Mucosa of rectum (tissue), 2 donors: ENCODE results near the gene KIF21A.
"Not testable (repeated sequence)": the region's sequence is repeated elsewhere in the genome, so short reads cannot be mapped to it uniquely, and the experiment has no call there.

Experiments
- H3K27ac ChIP-seq, 2 donors: one replicate each; pipeline ENCODE4 v1.7.0; 2013; ENCODE audit warnings: inconsistent platforms in 2 of 2, low read depth in 2 of 2, low read length in 2 of 2
- H3K27me3 ChIP-seq, 2 donors: one replicate each; pipeline ENCODE4 v1.7.0; 2013; ENCODE audit warnings: low read length in 2 of 2; ENCODE audit not compliant: control insufficient read depth in 2 of 2, insufficient read depth in 2 of 2
- H3K36me3 ChIP-seq, 2 donors: one replicate each; pipeline ENCODE4 v1.7.0; 2013; ENCODE audit warnings: low read length in 2 of 2; ENCODE audit not compliant: control insufficient read depth in 2 of 2, insufficient read depth in 2 of 2
- H3K4me1 ChIP-seq, 2 donors: one replicate each; pipeline ENCODE4 v1.7.0; 2013; ENCODE audit warnings: low read length in 2 of 2, mild to moderate bottlenecking in 1 of 2; ENCODE audit not compliant: control insufficient read depth in 2 of 2, insufficient read depth in 2 of 2
- H3K4me3 ChIP-seq, 2 donors: one replicate each; pipeline ENCODE4 v1.7.0; 2013; ENCODE audit warnings: low read length in 2 of 2
- H3K9ac ChIP-seq, 2 donors: one replicate each; pipeline ENCODE4 v1.7.0; 2013; ENCODE audit warnings: low read length in 2 of 2, low read depth in 1 of 2, mild to moderate bottlenecking in 1 of 2
- H3K9me3 ChIP-seq, 2 donors: one replicate each; pipeline ENCODE4 v1.7.0; 2013; ENCODE audit warnings: low read length in 2 of 2; ENCODE audit not compliant: control insufficient read depth in 2 of 2
- donor health status: healthy.
- donor health status: Normal muscosa, but diverticular disease.

The KIF21A gene

GRCh38 chr12:39295593-39295992 is 147.3 kb downstream of the KIF21A start:
- H3K9me3 ChIP-seq, H3K27me3 ChIP-seq, H3K4me1 ChIP-seq, H3K4me3 ChIP-seq, H3K27ac ChIP-seq, H3K36me3 ChIP-seq, H3K9ac ChIP-seq: not testable (repeated sequence)

- no peaks in the 10 kb centered on the region for H3K4me1 ChIP-seq
- H3K27me3 ChIP-seq = no peaks in the 10 kb centered on the region
- no peaks in the 10 kb centered on the region for H3K9me3 ChIP-seq
- no peak overlapping the region for H3K4me3 ChIP-seq
- no peak overlapping the region for H3K9ac ChIP-seq
- H3K27ac ChIP-seq = no peak overlapping the region
- no peaks in the 10 kb centered on the region for H3K36me3 ChIP-seq
Measured at GRCh38 chr12:39294715-39295114, 148.2 kb downstream of the KIF21A start.

- no peaks in the 10 kb centered on the region for H3K27me3 ChIP-seq
- H3K27ac ChIP-seq = no peak overlapping the region
- no peaks in the 10 kb centered on the region for H3K4me1 ChIP-seq
- no peak overlapping the region for H3K9ac ChIP-seq
- H3K9me3 ChIP-seq = no peaks in the 10 kb centered on the region
- H3K36me3 ChIP-seq = no peaks in the 10 kb centered on the region
- H3K4me3 ChIP-seq = no peak overlapping the region
Measured at GRCh38 chr12:39292125-39292630, 150.7 kb downstream of the KIF21A start.

- no peak overlapping the region for H3K9ac ChIP-seq
- no peaks in the 10 kb centered on the region for H3K9me3 ChIP-seq
- H3K36me3 ChIP-seq = no peaks in the 10 kb centered on the region
- H3K27me3 ChIP-seq = no peaks in the 10 kb centered on the region
- no peaks in the 10 kb centered on the region for H3K4me1 ChIP-seq
- H3K27ac ChIP-seq = no peak overlapping the region
- H3K4me3 ChIP-seq = no peak overlapping the region
Measured at GRCh38 chr12:39287817-39288216, 155.1 kb downstream of the KIF21A start.

GRCh38 chr12:39287409-39287808 is 155.5 kb downstream of the KIF21A start:
- no peaks in the 10 kb centered on the region for H3K4me1 ChIP-seq
- H3K9ac ChIP-seq = no peak overlapping the region
- no peaks in the 10 kb centered on the region for H3K36me3 ChIP-seq
- no peak overlapping the region for H3K27ac ChIP-seq
- H3K4me3 ChIP-seq = no peak overlapping the region
- no peaks in the 10 kb centered on the region for H3K9me3 ChIP-seq
- no peaks in the 10 kb centered on the region for H3K27me3 ChIP-seq

DNA sequence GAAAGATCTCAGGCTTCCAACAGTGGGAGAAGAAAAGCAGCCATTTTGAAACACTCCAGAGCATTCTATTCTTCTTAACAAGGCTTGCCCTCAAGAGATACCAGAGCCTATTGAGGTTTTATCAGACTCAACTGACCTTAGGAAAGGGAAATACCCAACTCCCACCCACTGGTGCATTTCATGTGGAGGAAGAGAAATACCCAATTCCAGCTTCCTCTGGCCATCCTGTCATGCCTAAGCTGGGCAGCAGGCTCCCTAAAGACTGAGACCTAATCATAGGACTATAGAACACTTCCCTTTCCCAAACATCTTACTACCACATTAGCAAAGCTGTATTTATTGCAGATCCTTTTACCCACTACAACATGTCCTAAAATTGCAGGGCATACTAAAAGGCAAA is 164.5 kb downstream of the KIF21A start:
- H3K27ac ChIP-seq = no peak overlapping the region
- no peaks in the 10 kb centered on the region for H3K27me3 ChIP-seq
- H3K9ac ChIP-seq = no peak overlapping the region
- H3K9me3 ChIP-seq = no peaks in the 10 kb centered on the region
- no peak overlapping the region for H3K4me3 ChIP-seq
- H3K4me1 ChIP-seq = no peaks in the 10 kb centered on the region
- no peaks in the 10 kb centered on the region for H3K36me3 ChIP-seq

DNA sequence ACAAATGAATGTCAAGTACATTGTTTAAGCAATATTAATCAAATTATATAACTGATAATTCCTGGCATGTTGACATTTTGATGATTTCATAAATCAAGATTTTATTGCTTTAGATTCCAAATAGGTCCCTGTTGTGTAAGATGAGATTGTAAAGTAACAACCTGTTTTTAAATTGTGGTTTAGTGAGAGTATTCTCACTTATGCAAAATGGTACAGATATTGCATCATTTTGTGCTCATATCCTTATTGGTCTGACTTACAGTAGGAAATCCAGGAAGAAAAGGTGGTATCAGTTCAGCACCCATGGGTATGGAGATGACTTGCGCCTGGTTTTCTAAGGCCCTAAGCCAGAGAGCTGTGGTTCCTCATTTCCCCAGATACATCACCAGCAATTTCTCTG is 165.5 kb downstream of the KIF21A start:
- H3K9me3 ChIP-seq = no peaks in the 10 kb centered on the region
- no peaks in the 10 kb centered on the region for H3K36me3 ChIP-seq
- H3K4me1 ChIP-seq = no peaks in the 10 kb centered on the region
- no peak overlapping the region for H3K9ac ChIP-seq
- H3K27me3 ChIP-seq = no peaks in the 10 kb centered on the region
- H3K27ac ChIP-seq = no peak overlapping the region
- no peak overlapping the region for H3K4me3 ChIP-seq

- Histone ChIP-seq H3K4me1 (no peaks in the 10 kb centered on the region), H3K36me3 (no peaks in the 10 kb centered on the region), H3K9ac (no peak overlapping the region), H3K27ac (no peak overlapping the region), H3K4me3 (no peak overlapping the region), H3K9me3 (no peaks in the 10 kb centered on the region), H3K27me3 (no peaks in the 10 kb centered on the region)
Measured at GRCh38 chr12:39275846-39276245, 167.1 kb downstream of the KIF21A start.

DNA sequence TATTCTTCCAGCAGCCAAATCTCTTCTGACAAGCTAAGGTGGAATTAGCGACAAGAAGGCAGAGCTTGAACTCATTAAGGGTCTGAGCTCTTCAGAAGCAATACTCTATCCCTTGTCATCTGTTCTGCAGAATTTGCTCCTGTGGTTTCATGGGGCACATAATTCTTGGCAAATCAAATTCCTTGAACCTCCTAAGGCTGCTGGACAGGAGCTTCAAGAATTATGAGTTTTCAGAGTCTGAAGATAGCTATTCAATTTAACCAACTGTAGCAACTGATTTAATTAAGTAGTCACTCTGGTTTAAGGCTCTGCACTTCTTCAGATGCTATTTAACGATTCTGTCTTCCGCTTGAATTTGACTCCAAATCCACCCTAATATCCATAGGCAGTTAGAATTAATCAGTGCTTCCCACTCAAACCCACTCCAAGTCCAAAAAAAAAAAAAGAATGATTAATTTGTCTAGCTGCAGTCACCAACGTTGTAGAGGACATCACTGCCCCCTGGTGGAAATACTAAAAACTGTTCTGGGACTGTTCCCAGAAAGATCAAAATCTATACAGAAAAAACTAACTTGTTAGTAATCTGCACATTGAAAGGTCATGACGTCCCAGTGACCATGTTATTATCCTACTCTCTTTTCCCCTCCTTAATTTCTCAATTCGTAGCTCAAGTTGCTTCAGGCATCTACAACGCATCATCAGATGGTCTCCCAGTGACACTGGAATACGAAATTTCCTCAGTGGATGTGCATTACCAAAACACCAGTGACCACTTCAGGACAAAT is 169.9 kb downstream of the KIF21A start:
- Histone ChIP-seq H3K27me3 (no peaks in the 10 kb centered on the region), H3K9ac (no peak overlapping the region), H3K36me3 (no peaks in the 10 kb centered on the region), H3K4me3 (no peak overlapping the region), H3K9me3 (no peaks in the 10 kb centered on the region), H3K27ac (no peak overlapping the region), H3K4me1 (no peaks in the 10 kb centered on the region)

GRCh38 chr12:39269492-39269891 is 173.4 kb downstream of the KIF21A start:
- H3K36me3 ChIP-seq = no peaks in the 10 kb centered on the region
- no peak overlapping the region for H3K4me3 ChIP-seq
- no peak overlapping the region for H3K27ac ChIP-seq
- no peaks in the 10 kb centered on the region for H3K4me1 ChIP-seq
- H3K27me3 ChIP-seq = no peaks in the 10 kb centered on the region
- no peak overlapping the region for H3K9ac ChIP-seq
- no peaks in the 10 kb centered on the region for H3K9me3 ChIP-seq
